HepG2 (cell line): ENCODE measurements around the gene TNS1. TPM values are rescaled to one million over a fixed set of nuclear protein-coding genes. Genes with fewer than 3 reads are reported as not detected.

Experiments
- AGO1 ChIP-seq: fragments of 200-400 bp; formaldehyde crosslinking; IDR thresholded peaks from 2 replicates; pipeline ENCODE4 v1.6.1; 2017; ENCODE audit warnings: mild to moderate bottlenecking, low read depth, low read length, moderate library complexity; ENCODE audit not compliant: poor library complexity, severe bottlenecking
- CERS6 ChIP-seq: sonication (generic); formaldehyde crosslinking; IDR thresholded peaks from 2 replicates; pipeline ENCODE4 v1.5.0; 2020; ENCODE audit warnings: missing genetic modification reagents
- HNRNPLL ChIP-seq: fragments of 200-400 bp; formaldehyde crosslinking; IDR thresholded peaks from 2 replicates; pipeline ENCODE4 v1.6.1; 2017; ENCODE audit warnings: mild to moderate bottlenecking, low read depth, low read length; ENCODE audit not compliant: poor library complexity, severe bottlenecking
- ISL2 ChIP-seq: sonication (generic); formaldehyde crosslinking; IDR thresholded peaks from 2 replicates; pipeline ENCODE4 v1.5.0; 2020; ENCODE audit warnings: missing genetic modification reagents
- KLF12 ChIP-seq: sonication (generic); formaldehyde crosslinking; IDR thresholded peaks from 2 replicates; pipeline ENCODE4 v1.4.0; 2020; ENCODE audit warnings: missing genetic modification reagents, borderline replicate concordance
- NR2C2 ChIP-seq: sonication (generic); formaldehyde crosslinking; IDR thresholded peaks from 2 replicates; pipeline ENCODE4 v1.4.0; 2020; ENCODE audit warnings: missing genetic modification reagents, mild to moderate bottlenecking, moderate library complexity, borderline replicate concordance
- SRSF9 ChIP-seq: fragments of 200-400 bp; formaldehyde crosslinking; IDR thresholded peaks from 2 replicates; pipeline ENCODE4 v1.6.1; 2018; ENCODE audit warnings: borderline replicate concordance, mild to moderate bottlenecking, low read depth, low read length; ENCODE audit not compliant: insufficient read depth, poor library complexity, severe bottlenecking
- STAG1 ChIP-seq: sonication (generic); formaldehyde crosslinking; IDR thresholded peaks from 2 replicates; pipeline ENCODE4 v1.4.0; 2020; ENCODE audit warnings: missing genetic modification reagents
- THAP9 ChIP-seq: sonication (generic); formaldehyde crosslinking; IDR thresholded peaks from 2 replicates; pipeline ENCODE4; 2020; ENCODE audit warnings: missing genetic modification reagents, mild to moderate bottlenecking, borderline replicate concordance
- ZNF138 ChIP-seq: sonication (generic); formaldehyde crosslinking; IDR thresholded peaks from 2 replicates; pipeline ENCODE4 v1.5.0; 2020; ENCODE audit warnings: mild to moderate bottlenecking, low read depth, missing genetic modification reagents
- ZNF235 ChIP-seq: sonication (generic); formaldehyde crosslinking; IDR thresholded peaks from 2 replicates; pipeline ENCODE4 v1.8.1; 2023; ENCODE audit warnings: mild to moderate bottlenecking, missing genetic modification reagents, borderline replicate concordance
- ZNF367 ChIP-seq: sonication (generic); formaldehyde crosslinking; IDR thresholded peaks from 2 replicates; pipeline ENCODE4 v1.4.0; 2020; ENCODE audit warnings: missing genetic modification reagents, borderline replicate concordance
- ZNF460 ChIP-seq: sonication (generic); formaldehyde crosslinking; IDR thresholded peaks from 2 replicates; pipeline ENCODE4 v1.5.1; 2020; ENCODE audit warnings: missing genetic modification reagents, mild to moderate bottlenecking, borderline replicate concordance
- ZNF687 ChIP-seq: sonication (generic); formaldehyde crosslinking; IDR thresholded peaks from 2 replicates; pipeline ENCODE4 v1.5.1; 2020; ENCODE audit warnings: mild to moderate bottlenecking, missing genetic modification reagents, moderate library complexity
- ZNF784 ChIP-seq: sonication (generic); formaldehyde crosslinking; IDR thresholded peaks from 2 replicates; pipeline ENCODE4 v1.5.1; 2020; ENCODE audit warnings: missing genetic modification reagents, mild to moderate bottlenecking, borderline replicate concordance
- ZNF816 ChIP-seq: sonication (generic); formaldehyde crosslinking; IDR thresholded peaks from 2 replicates; pipeline ENCODE4 v1.8.0; 2022; ENCODE audit warnings: missing genetic modification reagents, mild to moderate bottlenecking, borderline replicate concordance
- ZNF878 ChIP-seq: sonication (generic); formaldehyde crosslinking; IDR thresholded peaks from 2 replicates; pipeline ENCODE4 v1.8.1; 2023; ENCODE audit warnings: mild to moderate bottlenecking, missing genetic modification reagents, moderate library complexity
- polyA plus RNA-seq, 8 experiments: library from polyadenylated mRNA; depleted of rRNA in 3 of 8; stranded (reverse) in 7 of 8; unstranded in 1 of 8; fragments of >200 nt; fragmentation: Illumina TruSeq in 4 of 8; extraction: Trizol in 4 of 8; gene quantifications; 2 replicates each; pipeline versions ENCODE4 v1.2.1 to v1.2.3, GENCODE V29; 2011 to 2016; ENCODE audit warnings: low read depth in 4 of 8, missing spikeins in 1 of 8, mixed read lengths in 1 of 8; ENCODE audit not compliant: insufficient read depth in 1 of 8
- total RNA-seq, 5 experiments: library from RNA; depleted of rRNA; stranded (reverse); fragments of >200 nt; fragmentation: Illumina TruSeq; extraction: Trizol; gene quantifications; 2 replicates each; pipeline ENCODE4 v1.2.3, GENCODE V29; 2016; ENCODE audit warnings: low read depth in 1 of 5

TNS1 gene
- total and polyA plus RNA-seq, 2 of the 13 experiments (the other 11 are each of a cell fraction or from before 2014, with no cell fraction given): 1.9 to 118 TPM

GRCh38 chr2:217988014-217988839 lies 14.6 kb downstream of the TNS1 start (continued):
- TF ChIP-seq ZNF878 (CRISPR knock-in tag) (no peak), THAP9 (CRISPR knock-in tag) (peak; percentile 66; the same call in 1 of the 2 replicates), CERS6 (CRISPR knock-in tag) (no peak), HNRNPLL (no peak), ISL2 (CRISPR knock-in tag) (no peak), KLF12 (CRISPR knock-in tag) (no peak), ZNF687 (CRISPR knock-in tag) (peak; percentile 70), NR2C2 (CRISPR knock-in tag) (no peak), ZNF460 (no peak), AGO1 (no peak), STAG1 (CRISPR knock-in tag) (peak; percentile 96), ZNF784 (CRISPR knock-in tag) (peak; percentile 41; the same call in 1 of the 2 replicates), SRSF9 (no peak), ZNF367 (CRISPR knock-in tag) (no peak), ZNF138 (CRISPR knock-in tag) (no peak), ZNF235 (CRISPR knock-in tag) (no peak), ZNF816 (CRISPR knock-in tag) (no peak)
